HG03521 (cell line): Measurements from ENCODE around the gene ANTKMT.
"Not testable (repeated sequence)": the region's sequence is repeated elsewhere in the genome, so short reads cannot be mapped to it uniquely, and the experiment has no call there.

ENCODE experiments used
- ATAC-seq: cut with Tn5 transposase; IDR thresholded peaks from one replicate; pipeline ENCODE4 v1.9.1; 2021; ENCODE audit warnings: mild to moderate bottlenecking, moderate library complexity; ENCODE audit not compliant: unreplicated experiment

Gene ANTKMT

GRCh38 chr16:712740-713250, 8.2 kb upstream of the ANTKMT start:
- ATAC-seq = not testable (repeated sequence)

GRCh38 chr16:714079-714478, 6.9 kb upstream of the ANTKMT start:
- ATAC-seq = no peak

- peak; percentile 74 for ATAC-seq
These were observed 6.1 kb upstream of the ANTKMT start, which contains the start of gene METRN for GRCh38 chr16:714558-715476. Gene METRN, plus strand, starts transcription at chr16:715118. Its CDS starts 172 bp downstream, at chr16:715290.

GRCh38 chr16:715477-716199, 5.3 kb upstream of the ANTKMT start:
- no peak for ATAC-seq

GRCh38 chr16:716200-716568, 4.8 kb upstream of the ANTKMT start:
- ATAC-seq = no peak

- no peak for ATAC-seq
These were observed 4.1 kb upstream of the ANTKMT start for GRCh38 chr16:716768-717325.

GRCh38 chr16:717450-718245, 3.3 kb upstream of the ANTKMT start:
- ATAC-seq = no peak

GRCh38 chr16:718389-718788, 2.6 kb upstream of the ANTKMT start:
- no peak for ATAC-seq

GRCh38 chr16:718922-719321, 2.0 kb upstream of the ANTKMT start:
- no peak for ATAC-seq

- no peak for ATAC-seq
These were observed 1.0 kb upstream of the ANTKMT start for GRCh38 chr16:719815-720446.

GRCh38 chr16:720447-720989, 428 bp upstream of the ANTKMT start:
- peak; percentile 5 for ATAC-seq

- ATAC-seq = no peak
These were observed 1.0 kb downstream of the ANTKMT start for GRCh38 chr16:721765-722540.

GRCh38 chr16:722835-723633, 2.1 kb downstream of the ANTKMT start:
- ATAC-seq = no peak

- ATAC-seq = no peak
These were observed 2.7 kb downstream of the ANTKMT start for GRCh38 chr16:723695-724094.

- ATAC-seq = no peak
These were observed 3.5 kb downstream of the ANTKMT start for GRCh38 chr16:724188-725040.

GRCh38 chr16:725041-725376, 4.1 kb downstream of the ANTKMT start:
- no peak for ATAC-seq

- ATAC-seq = no peak
These were observed 4.7 kb downstream of the ANTKMT start for GRCh38 chr16:725463-726187.
